ENCODE results near the gene ADAMTS20.

Gene ADAMTS20

GRCh38 chr12:43337571-43338444 lies 214.2 kb downstream of the ADAMTS20 start:
- DNase-seq: no peak
- peaks cover 28% of the 10 kb centered on the region for H3K4me1 Mint-ChIP-seq
- no peak overlapping the region for H3K4me3 Mint-ChIP-seq
- H3K27ac Mint-ChIP-seq: no peak overlapping the region
- no peaks in the 10 kb centered on the region for H3K36me3 Mint-ChIP-seq (ENCODE audit: low read depth)
- TF ChIP-seq CTCF (IDR thresholded peaks at IDR 0.05): no peak
- no peaks in the 10 kb centered on the region for H3K9me3 Mint-ChIP-seq
- no peaks in the 10 kb centered on the region for H3K27me3 Mint-ChIP-seq (ENCODE audit: low read depth, poor library complexity)

GRCh38 chr12:43336962-43337555 lies 214.9 kb downstream of the ADAMTS20 start:
- Mint-ChIP-seq H3K36me3 (ENCODE audit: low read depth) (peaks cover 6% of the 10 kb centered on the region), H3K4me1 (peaks cover 28% of the 10 kb centered on the region), H3K4me3 (no peak overlapping the region), H3K27me3 (ENCODE audit: low read depth, poor library complexity) (peaks cover 4% of the 10 kb centered on the region), H3K27ac (no peak overlapping the region), H3K9me3 (peaks cover 6% of the 10 kb centered on the region)
- TF ChIP-seq CTCF (IDR thresholded peaks at IDR 0.05): peak; percentile 58
- no peak for DNase-seq

- peaks cover 5% of the 10 kb centered on the region for H3K27me3 Mint-ChIP-seq (ENCODE audit: low read depth, poor library complexity)
- peaks cover 32% of the 10 kb centered on the region for H3K36me3 Mint-ChIP-seq (ENCODE audit: low read depth)
- peaks cover 18% of the 10 kb centered on the region for H3K4me1 Mint-ChIP-seq
- TF ChIP-seq CTCF (IDR thresholded peaks at IDR 0.05): no peak
- no peak overlapping the region for H3K4me3 Mint-ChIP-seq
- no peak for DNase-seq
- peaks cover 39% of the 10 kb centered on the region for H3K9me3 Mint-ChIP-seq
- H3K27ac Mint-ChIP-seq: no peak overlapping the region
Measured at GRCh38 chr12:43333644-43334043, 218.4 kb downstream of the ADAMTS20 start.

GRCh38 chr12:43332977-43333640 lies 218.9 kb downstream of the ADAMTS20 start:
- DNase-seq: no peak
- peaks cover 44% of the 10 kb centered on the region for H3K9me3 Mint-ChIP-seq
- TF ChIP-seq CTCF (IDR thresholded peaks at IDR 0.05): no peak
- no peak overlapping the region for H3K27ac Mint-ChIP-seq
- H3K4me3 Mint-ChIP-seq: no peak overlapping the region
- H3K4me1 Mint-ChIP-seq: peaks cover 13% of the 10 kb centered on the region
- peaks cover 37% of the 10 kb centered on the region for H3K36me3 Mint-ChIP-seq (ENCODE audit: low read depth)
- H3K27me3 Mint-ChIP-seq (ENCODE audit: low read depth, poor library complexity): peaks cover 5% of the 10 kb centered on the region

GRCh38 chr12:43331935-43332334 lies 220.1 kb downstream of the ADAMTS20 start:
- H3K4me1 Mint-ChIP-seq: peaks cover 11% of the 10 kb centered on the region
- DNase-seq: no peak
- H3K27me3 Mint-ChIP-seq (ENCODE audit: low read depth, poor library complexity): peaks cover 5% of the 10 kb centered on the region
- H3K27ac Mint-ChIP-seq: no peak overlapping the region
- peaks cover 41% of the 10 kb centered on the region for H3K36me3 Mint-ChIP-seq (ENCODE audit: low read depth)
- TF ChIP-seq CTCF (IDR thresholded peaks at IDR 0.05): no peak
- H3K4me3 Mint-ChIP-seq: no peak overlapping the region
- H3K9me3 Mint-ChIP-seq: peaks cover 56% of the 10 kb centered on the region
